WTC11 (cell line): ENCODE measurements around the gene SEC24C.

Experiments
- NFYB ChIP-seq: sonication (generic); formaldehyde crosslinking; conservative IDR thresholded peaks from 2 replicates; pipeline ENCODE4 v1.8.0; 2022; ENCODE audit warnings: low read depth, missing genetic modification reagents
- TF ChIP-seq, protein P1 (sequence below): sonication (generic); formaldehyde crosslinking; IDR thresholded peaks from 2 replicates; pipeline ENCODE4 v1.8.0; 2022; ENCODE audit warnings: mild to moderate bottlenecking, missing genetic modification reagents

GRCh38 chr10:73796766-73797165 lies 52.6 kb downstream of the SEC24C start:
- TF ChIP-seq NFYB (CRISPR knock-in tag), result no peak
- TF ChIP-seq, protein P1, sequence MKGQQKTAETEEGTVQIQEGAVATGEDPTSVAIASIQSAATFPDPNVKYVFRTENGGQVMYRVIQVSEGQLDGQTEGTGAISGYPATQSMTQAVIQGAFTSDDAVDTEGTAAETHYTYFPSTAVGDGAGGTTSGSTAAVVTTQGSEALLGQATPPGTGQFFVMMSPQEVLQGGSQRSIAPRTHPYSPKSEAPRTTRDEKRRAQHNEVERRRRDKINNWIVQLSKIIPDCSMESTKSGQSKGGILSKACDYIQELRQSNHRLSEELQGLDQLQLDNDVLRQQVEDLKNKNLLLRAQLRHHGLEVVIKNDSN (CRISPR knock-in tag), result no peak
